ENCODE measurements around the gene CCDC188.

The CCDC188 gene

GRCh38 chr22:20184501-20185165 is 33.8 kb upstream of the CCDC188 start:
- DNase-seq = no peak

DNA sequence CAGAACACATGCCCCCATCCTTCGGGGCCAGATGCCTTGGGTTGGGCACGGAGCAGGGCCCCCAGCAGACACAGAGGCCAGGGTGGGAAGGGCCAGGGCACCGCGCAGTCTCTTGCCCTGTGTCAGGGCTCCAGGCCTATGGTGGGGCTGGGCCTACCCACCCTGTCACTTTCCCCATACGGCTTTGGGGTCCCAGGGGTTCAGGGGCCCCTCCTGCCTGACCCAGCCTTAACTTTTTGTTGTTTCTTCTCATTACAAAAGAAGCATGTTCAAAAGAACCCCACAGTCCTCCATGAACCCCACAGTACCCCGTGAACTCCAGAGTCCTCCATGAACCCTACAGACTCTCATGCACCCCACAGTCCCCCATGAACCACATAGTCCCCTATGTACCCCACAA is 33.0 kb upstream of the CCDC188 start:
- DNase-seq = no peak

- DNase-seq = no peak
Observed at GRCh38 chr22:20183101-20183500, 32.2 kb upstream of the CCDC188 start.

GRCh38 chr22:20182365-20182764 is 31.5 kb upstream of the CCDC188 start:
- no peak for DNase-seq

DNA sequence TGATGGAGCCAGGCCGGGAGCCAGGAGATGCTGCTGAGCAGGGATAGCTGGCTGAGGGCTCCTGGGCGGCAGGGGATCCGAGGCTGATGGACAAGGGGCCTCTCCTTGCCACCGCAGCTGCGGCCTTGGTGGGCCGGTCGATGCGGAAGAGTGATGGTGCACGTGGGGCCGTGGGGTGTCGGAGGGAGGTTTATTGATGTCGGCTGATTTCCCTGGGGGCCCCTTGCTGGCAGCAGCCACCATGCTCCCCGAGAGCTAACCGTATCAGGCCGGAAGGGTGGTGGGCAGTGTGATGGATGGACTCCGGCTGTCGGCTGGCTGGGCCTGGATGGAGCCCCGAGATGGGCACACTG is 31.0 kb upstream of the CCDC188 start:
- no peak for DNase-seq

- no peak for DNase-seq
Observed at GRCh38 chr22:20181194-20181883, 30.5 kb upstream of the CCDC188 start.

DNA sequence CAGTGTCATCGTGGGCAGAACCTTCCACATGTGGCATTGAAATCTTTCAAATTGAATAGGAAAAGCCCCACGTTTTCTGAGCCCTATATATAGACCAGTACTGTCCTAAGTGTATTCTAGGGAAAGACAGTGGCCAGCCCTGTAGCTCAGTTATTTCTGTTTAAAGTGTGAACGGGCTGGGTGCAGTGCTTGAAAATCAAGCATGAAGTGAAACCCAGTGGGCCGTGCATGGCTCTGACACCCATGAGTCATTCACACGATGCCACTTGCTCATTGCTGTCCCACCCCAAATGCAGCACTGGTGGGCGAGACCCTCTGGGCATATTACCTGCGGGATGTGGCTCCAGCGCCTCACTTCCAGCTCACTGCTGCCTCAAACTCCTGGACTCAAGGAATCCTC is 29.8 kb upstream of the CCDC188 start:
- no peak for DNase-seq

DNA sequence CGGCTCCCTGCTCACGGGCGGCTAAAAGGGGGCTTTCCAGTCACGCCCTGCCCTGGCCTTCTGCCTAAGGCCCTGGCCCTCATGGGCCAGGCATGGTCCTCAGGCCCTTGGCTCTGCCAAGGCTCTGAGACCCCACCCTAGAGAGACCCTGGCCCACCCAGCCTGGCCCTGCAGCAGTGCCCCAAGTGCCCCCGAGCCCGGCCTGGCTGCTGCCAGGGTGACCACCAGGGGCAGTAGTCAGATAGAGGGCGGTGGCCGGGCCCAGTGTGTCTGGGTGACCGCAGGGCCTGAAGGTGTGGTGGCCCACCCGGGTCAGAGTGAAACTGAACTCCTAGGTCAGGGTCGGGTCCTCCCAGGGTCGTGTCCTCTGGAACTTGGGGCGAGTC is 29.4 kb upstream of the CCDC188 start:
- DNase-seq = no peak

DNA sequence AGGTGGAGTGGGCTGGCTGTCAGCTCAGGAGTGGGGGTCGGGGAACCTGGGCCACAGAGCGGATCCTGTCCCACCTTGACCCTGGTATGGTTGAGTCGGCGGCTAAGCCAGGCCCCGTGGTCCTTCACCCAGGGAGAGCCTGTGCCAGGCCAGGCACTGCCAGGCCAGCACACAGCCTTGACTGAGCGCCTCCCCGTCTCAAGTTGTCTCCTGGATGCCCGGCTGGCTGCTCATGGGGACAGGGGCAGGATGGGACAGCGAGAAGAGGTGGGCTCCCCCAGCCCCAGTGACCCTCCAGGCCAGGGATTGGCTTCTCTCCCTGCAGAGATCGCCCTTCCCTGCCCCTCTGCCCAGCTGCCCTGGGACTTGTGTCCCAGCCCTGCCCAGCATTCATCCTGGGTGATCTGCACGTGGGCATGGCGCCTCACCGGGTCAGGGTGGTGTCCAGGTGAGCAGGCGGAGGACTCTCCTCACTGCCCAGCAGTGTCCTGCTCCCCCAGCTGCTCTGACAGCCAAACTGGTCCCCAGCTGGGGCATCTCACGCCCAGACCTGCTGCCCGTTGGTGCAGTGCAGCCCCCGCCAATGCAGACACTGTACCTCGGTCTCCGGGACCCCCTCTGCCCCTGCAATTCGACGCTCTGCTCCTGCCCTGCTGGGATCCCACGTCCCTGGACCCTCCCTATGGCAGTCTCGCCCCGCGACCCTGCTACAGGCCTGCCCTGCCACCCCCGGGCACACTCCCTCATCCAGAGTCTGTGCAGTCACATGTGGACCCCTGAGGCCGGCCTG is 28.8 kb upstream of the CCDC188 start:
- no peak for DNase-seq

GRCh38 chr22:20178915-20179227 is 28.0 kb upstream of the CCDC188 start:
- DNase-seq = no peak

- no peak for DNase-seq
Observed at GRCh38 chr22:20178075-20178914, 27.4 kb upstream of the CCDC188 start.

- no peak for DNase-seq
Observed at GRCh38 chr22:20177217-20177911, 26.5 kb upstream of the CCDC188 start.

- DNase-seq = no peak
Observed at GRCh38 chr22:20176421-20177085, 25.7 kb upstream of the CCDC188 start.

DNA sequence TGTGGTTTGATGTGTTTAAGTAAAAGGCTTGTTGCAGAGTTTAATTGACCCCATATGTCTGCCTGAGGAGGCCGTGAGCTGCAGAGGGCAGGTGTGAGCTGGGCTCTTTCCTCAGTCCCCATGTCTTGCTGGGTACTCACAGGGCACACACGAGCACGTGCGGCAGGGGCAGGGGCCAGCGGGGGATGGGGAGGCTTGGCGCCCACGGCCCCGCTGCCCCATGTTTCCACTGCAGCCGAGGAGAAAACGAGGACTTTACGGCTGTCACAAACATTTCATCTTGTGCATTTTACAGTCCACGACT is 24.7 kb upstream of the CCDC188 start:
- DNase-seq = no peak

- DNase-seq = no peak
Observed at GRCh38 chr22:20174785-20175596, 24.1 kb upstream of the CCDC188 start.

DNA sequence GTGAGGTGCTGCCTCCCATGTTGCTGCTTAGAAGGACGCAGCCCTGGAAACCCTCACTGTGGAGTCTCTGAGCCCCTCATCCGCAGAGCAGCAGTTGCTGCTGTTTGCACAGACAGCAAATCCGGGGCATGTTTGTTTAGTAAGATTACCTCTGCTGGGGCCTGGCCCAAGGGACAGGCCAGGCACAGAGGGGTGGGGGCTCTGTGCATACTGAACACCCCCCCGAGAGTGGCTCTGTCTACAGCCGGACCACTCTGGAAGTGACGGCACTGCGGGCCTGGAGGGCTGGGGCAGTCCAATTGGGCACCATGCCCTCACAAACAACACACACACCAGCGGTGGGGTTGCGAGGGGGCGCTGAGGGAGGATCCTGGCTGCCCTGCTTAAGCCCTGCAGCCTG is 22.9 kb upstream of the CCDC188 start:
- no peak for DNase-seq

- no peak for DNase-seq
Observed at GRCh38 chr22:20173246-20173645, 22.4 kb upstream of the CCDC188 start.

GRCh38 chr22:20172141-20172613 is 21.3 kb upstream of the CCDC188 start:
- DNase-seq = no peak

GRCh38 chr22:20171288-20172140 is 20.7 kb upstream of the CCDC188 start:
- no peak for DNase-seq

DNA sequence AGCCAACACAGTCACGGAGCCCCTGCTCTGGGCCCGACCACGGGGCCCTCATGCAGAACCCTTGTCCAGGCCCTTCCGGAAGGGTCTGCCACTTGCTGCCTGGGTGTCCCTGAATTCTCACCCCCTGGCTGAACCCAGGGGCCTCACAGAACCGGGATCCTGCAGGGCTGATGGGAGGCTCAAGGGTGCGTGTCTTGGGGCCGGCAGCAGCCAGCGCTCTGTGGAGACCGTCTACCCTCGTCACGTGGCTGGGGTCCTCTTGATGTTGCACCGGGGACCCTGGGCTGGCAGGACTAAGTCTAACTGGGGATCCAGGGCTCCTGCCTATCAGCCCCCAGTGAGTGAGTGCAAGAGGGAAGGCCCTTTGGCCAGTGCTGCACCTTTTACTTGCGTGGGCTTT is 19.3 kb upstream of the CCDC188 start:
- DNase-seq = no peak
